C4-2B (cell line): Measurements from ENCODE around the gene TRIP10.

Experiments used
- ZFX ChIP-seq: fragments of 450-650 bp; IDR thresholded peaks from 2 replicates; pipeline ENCODE4 v1.6.1; 2017
- TF ChIP-seq, protein P1 (sequence below): fragments of 450-650 bp; conservative IDR thresholded peaks from 2 replicates; pipeline ENCODE4 v1.5.1; 2017; ENCODE audit warnings: mild to moderate bottlenecking

DNA sequence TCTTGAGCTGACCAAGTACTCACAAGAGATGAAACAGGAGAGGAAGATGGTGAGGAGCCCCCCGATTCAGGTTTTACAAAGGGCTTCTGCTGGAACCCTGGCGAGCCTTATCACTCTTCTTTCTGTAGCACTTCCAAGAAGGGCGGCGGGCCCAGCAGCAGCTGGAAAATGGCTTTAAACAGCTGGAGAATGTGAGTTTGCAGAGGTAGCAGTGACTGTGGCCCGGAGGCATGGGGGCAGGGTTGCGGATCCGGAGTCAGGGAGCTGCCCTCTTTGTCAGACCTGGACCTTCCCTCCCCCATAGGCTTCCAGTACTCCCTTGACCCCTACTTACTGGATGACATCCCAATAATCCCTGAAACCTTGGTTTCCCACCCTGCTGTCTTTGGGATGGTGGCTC, 3.6 kb downstream of the TRIP10 start:
- TF ChIP-seq, protein P1, sequence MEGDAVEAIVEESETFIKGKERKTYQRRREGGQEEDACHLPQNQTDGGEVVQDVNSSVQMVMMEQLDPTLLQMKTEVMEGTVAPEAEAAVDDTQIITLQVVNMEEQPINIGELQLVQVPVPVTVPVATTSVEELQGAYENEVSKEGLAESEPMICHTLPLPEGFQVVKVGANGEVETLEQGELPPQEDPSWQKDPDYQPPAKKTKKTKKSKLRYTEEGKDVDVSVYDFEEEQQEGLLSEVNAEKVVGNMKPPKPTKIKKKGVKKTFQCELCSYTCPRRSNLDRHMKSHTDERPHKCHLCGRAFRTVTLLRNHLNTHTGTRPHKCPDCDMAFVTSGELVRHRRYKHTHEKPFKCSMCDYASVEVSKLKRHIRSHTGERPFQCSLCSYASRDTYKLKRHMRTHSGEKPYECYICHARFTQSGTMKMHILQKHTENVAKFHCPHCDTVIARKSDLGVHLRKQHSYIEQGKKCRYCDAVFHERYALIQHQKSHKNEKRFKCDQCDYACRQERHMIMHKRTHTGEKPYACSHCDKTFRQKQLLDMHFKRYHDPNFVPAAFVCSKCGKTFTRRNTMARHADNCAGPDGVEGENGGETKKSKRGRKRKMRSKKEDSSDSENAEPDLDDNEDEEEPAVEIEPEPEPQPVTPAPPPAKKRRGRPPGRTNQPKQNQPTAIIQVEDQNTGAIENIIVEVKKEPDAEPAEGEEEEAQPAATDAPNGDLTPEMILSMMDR = no peak
- TF ChIP-seq ZFX = no peak
